CD4-positive, alpha-beta T cell treated with Interleukin-17A for 4 hours (primary cell): ENCODE measurements around the gene MYH14.

Experiments used
- DNase-seq: peaks from one replicate; pipeline ENCODE4 v3.0.0-alpha.2; 2020; ENCODE audit warnings: mixed read lengths

Gene MYH14

GRCh38 chr19:50203281-50204080, at the start of gene MYH14:
Gene MYH14, plus strand, starts transcription at chr19:50203622. Its CDS starts 6,744 bp downstream, at chr19:50210366.
- DNase-seq: no peak

- no peak for DNase-seq
Observed at GRCh38 chr19:50154529-50154928, 48.9 kb upstream of the MYH14 start.

- DNase-seq: no peak
Observed at GRCh38 chr19:50155520-50156109, 47.8 kb upstream of the MYH14 start.

GRCh38 chr19:50158577-50158976, 44.8 kb upstream of the MYH14 start:
- DNase-seq: no peak

- DNase-seq: no peak
Observed at GRCh38 chr19:50159078-50159477, 44.3 kb upstream of the MYH14 start.

- DNase-seq: no peak
Observed at GRCh38 chr19:50162988-50163387, 40.4 kb upstream of the MYH14 start, which contains the start of gene IZUMO2. Gene IZUMO2, minus strand, starts transcription at chr19:50163281. Its CDS starts 87 bp downstream, at chr19:50163194.

GRCh38 chr19:50167314-50167721, 36.1 kb upstream of the MYH14 start:
- no peak for DNase-seq

- DNase-seq: no peak
Observed at GRCh38 chr19:50171752-50172151, 31.7 kb upstream of the MYH14 start.

- no peak for DNase-seq
Observed at GRCh38 chr19:50172726-50173125, 30.7 kb upstream of the MYH14 start.

- DNase-seq: no peak
Observed at GRCh38 chr19:50173127-50173526, 30.3 kb upstream of the MYH14 start.

GRCh38 chr19:50174100-50174793, 29.2 kb upstream of the MYH14 start:
- DNase-seq: no peak

GRCh38 chr19:50175924-50176323, 27.5 kb upstream of the MYH14 start:
- no peak for DNase-seq

- DNase-seq: no peak
Observed at GRCh38 chr19:50176775-50177174, 26.6 kb upstream of the MYH14 start.

GRCh38 chr19:50178320-50178719, 25.1 kb upstream of the MYH14 start:
- no peak for DNase-seq

GRCh38 chr19:50178859-50179537, 24.4 kb upstream of the MYH14 start:
- no peak for DNase-seq

- no peak for DNase-seq
Observed at GRCh38 chr19:50181121-50181520, 22.3 kb upstream of the MYH14 start.

GRCh38 chr19:50184196-50184595, 19.2 kb upstream of the MYH14 start:
- DNase-seq: no peak

GRCh38 chr19:50187937-50188336, 15.5 kb upstream of the MYH14 start:
- DNase-seq: no peak

GRCh38 chr19:50189331-50189730, 14.1 kb upstream of the MYH14 start:
- no peak for DNase-seq

- DNase-seq: no peak
Observed at GRCh38 chr19:50190439-50190891, 13.0 kb upstream of the MYH14 start.

GRCh38 chr19:50191216-50191615, 12.2 kb upstream of the MYH14 start:
- DNase-seq: no peak

GRCh38 chr19:50192463-50193211, 10.8 kb upstream of the MYH14 start:
- no peak for DNase-seq
